ENCODE measurements around the gene GNAL.

DNA sequence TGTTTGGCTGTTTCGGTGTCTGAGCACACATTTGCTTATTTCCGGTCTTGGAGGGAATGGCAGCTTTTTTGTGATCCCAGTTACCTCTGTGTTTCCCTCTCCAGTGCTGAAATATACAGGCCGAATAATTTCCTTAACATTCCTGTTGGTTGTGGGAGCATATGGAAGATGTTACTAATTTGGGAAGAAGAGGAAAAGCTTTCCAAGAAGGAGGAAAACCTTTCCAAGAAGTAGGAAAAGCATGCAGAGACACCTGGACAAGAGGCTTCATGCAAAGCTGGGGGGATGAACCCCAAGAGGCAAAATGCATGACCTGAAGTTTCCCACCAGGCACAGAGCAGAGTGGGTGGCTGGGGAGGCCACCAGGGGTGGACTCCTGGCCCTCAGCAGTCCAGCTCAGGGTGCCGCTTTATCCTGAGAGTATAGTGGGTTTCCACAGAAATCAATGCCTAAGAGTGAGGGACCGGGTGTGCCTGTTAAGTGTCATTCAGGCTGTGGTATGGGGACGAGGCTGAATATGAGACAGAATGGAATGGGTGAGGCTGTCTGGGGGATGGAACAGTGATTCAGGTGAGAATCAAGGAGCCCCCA, 25.5 kb upstream of the GNAL start:
- TF ChIP-seq, protein P1, sequence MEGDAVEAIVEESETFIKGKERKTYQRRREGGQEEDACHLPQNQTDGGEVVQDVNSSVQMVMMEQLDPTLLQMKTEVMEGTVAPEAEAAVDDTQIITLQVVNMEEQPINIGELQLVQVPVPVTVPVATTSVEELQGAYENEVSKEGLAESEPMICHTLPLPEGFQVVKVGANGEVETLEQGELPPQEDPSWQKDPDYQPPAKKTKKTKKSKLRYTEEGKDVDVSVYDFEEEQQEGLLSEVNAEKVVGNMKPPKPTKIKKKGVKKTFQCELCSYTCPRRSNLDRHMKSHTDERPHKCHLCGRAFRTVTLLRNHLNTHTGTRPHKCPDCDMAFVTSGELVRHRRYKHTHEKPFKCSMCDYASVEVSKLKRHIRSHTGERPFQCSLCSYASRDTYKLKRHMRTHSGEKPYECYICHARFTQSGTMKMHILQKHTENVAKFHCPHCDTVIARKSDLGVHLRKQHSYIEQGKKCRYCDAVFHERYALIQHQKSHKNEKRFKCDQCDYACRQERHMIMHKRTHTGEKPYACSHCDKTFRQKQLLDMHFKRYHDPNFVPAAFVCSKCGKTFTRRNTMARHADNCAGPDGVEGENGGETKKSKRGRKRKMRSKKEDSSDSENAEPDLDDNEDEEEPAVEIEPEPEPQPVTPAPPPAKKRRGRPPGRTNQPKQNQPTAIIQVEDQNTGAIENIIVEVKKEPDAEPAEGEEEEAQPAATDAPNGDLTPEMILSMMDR (IDR thresholded peaks at IDR 0.05) = no peak
- no peak for TF ChIP-seq EZH2 (IDR thresholded peaks at IDR 0.05)

Measured in neural progenitor cell (in vitro differentiated cells).